ENCODE measurements around the gene CFL2. TPM values are rescaled to one million over a fixed set of nuclear protein-coding genes. Genes with fewer than 3 reads are reported as not detected.
A peak's percentile ranks its signal among the peaks of the same experiment; 100 is the strongest.

The CFL2 gene
- total and polyA plus RNA-seq, 2 of the 13 experiments (the other 11 are each of a cell fraction or from before 2014, with no cell fraction given), result 114 to 158 TPM

DNA sequence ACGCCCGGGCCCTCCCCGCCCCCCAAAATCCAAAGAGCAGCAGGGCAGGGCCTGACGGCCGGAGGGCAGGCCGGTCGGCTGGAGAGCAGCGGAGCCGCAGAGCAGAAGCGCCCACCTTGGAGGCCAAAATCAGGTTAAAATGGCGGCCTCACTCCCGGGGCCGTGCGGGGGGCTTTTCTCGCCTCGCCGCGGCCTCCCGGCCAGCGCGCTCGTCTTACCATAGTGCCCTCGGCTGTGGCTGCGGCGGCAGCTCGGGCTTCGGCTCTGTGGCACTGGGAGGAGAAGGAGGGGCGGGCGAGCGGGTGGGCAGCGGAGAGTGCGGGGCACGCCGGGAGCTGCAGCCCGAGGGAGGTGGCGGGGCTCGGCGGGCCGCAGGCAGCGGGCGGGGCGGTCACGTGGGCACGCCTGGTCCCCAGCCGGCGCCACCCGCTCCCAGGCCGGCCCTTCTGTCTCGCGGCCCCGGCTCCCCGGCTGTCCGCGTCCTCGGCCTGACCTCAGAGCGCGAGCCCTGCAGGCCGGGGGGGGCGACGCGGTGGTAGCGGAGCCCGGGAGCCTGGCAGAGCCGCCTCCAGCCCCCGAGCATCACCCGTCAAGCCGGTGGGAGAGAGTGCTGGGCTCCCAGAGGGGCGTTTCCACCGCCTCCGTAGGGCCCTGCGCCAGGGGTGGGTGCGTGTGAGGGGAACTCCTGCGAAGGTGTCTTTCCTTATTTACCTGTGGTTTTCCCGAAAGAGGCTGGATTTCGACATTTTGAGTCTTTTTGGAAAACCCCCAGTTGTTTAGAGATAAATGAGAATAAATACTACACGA is at the start of gene CFL2 (continued):
- TF ChIP-seq, protein P1, sequence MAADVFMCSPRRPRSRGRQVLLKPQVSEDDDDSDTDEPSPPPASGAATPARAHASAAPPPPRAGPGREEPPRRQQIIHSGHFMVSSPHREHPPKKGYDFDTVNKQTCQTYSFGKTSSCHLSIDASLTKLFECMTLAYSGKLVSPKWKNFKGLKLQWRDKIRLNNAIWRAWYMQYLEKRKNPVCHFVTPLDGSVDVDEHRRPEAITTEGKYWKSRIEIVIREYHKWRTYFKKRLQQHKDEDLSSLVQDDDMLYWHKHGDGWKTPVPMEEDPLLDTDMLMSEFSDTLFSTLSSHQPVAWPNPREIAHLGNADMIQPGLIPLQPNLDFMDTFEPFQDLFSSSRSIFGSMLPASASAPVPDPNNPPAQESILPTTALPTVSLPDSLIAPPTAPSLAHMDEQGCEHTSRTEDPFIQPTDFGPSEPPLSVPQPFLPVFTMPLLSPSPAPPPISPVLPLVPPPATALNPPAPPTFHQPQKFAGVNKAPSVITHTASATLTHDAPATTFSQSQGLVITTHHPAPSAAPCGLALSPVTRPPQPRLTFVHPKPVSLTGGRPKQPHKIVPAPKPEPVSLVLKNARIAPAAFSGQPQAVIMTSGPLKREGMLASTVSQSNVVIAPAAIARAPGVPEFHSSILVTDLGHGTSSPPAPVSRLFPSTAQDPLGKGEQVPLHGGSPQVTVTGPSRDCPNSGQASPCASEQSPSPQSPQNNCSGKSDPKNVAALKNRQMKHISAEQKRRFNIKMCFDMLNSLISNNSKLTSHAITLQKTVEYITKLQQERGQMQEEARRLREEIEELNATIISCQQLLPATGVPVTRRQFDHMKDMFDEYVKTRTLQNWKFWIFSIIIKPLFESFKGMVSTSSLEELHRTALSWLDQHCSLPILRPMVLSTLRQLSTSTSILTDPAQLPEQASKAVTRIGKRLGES (CRISPR knock-in tag; IDR thresholded peaks at IDR 0.05; ENCODE audit: borderline replicate concordance), result peak; percentile 41; the same call in 1 of the 2 replicates
- TF ChIP-seq NR2F1 (CRISPR knock-in tag; IDR thresholded peaks at IDR 0.05) (0 out of 4 replicates have a peak, but pooled peaks of 1 of the 2 experiments have one; percentile 22), NR3C1 (CRISPR knock-in tag; IDR thresholded peaks at IDR 0.05) (peak; percentile 78; the same call in 1 of the 2 replicates), ZBTB38 (CRISPR knock-in tag; IDR thresholded peaks at IDR 0.05) (peak; percentile 99), PHF5A (CRISPR knock-in tag; IDR thresholded peaks at IDR 0.05; ENCODE audit: low read depth, unreplicated experiment) (no peak), NAIF1 (CRISPR knock-in tag; IDR thresholded peaks at IDR 0.05; ENCODE audit: borderline replicate concordance) (0 out of 2 replicates have a peak, but pooled peaks have one; percentile 0), SNAI1 (CRISPR knock-in tag; IDR thresholded peaks at IDR 0.05; ENCODE audit: borderline replicate concordance) (no peak), EP300 (IDR thresholded peaks at IDR 0.05; ENCODE audit: low read depth in 2 of 2, low read length in 2 of 2) (peak in 1 of 2 experiments; percentile 28; a peak in 1 of 4 replicates), EP300 (CRISPR knock-in tag; IDR thresholded peaks at IDR 0.05; ENCODE audit: borderline replicate concordance) (peak; percentile 59), ZMYM3 (CRISPR knock-in tag; IDR thresholded peaks at IDR 0.05) (peak; percentile 50), ZNF619 (CRISPR knock-in tag; IDR thresholded peaks at IDR 0.05) (peak; percentile 84; the same call in 1 of the 2 replicates), KDM1A (CRISPR knock-in tag; IDR thresholded peaks at IDR 0.05) (no peak)
- TF ChIP-seq, protein P2, sequence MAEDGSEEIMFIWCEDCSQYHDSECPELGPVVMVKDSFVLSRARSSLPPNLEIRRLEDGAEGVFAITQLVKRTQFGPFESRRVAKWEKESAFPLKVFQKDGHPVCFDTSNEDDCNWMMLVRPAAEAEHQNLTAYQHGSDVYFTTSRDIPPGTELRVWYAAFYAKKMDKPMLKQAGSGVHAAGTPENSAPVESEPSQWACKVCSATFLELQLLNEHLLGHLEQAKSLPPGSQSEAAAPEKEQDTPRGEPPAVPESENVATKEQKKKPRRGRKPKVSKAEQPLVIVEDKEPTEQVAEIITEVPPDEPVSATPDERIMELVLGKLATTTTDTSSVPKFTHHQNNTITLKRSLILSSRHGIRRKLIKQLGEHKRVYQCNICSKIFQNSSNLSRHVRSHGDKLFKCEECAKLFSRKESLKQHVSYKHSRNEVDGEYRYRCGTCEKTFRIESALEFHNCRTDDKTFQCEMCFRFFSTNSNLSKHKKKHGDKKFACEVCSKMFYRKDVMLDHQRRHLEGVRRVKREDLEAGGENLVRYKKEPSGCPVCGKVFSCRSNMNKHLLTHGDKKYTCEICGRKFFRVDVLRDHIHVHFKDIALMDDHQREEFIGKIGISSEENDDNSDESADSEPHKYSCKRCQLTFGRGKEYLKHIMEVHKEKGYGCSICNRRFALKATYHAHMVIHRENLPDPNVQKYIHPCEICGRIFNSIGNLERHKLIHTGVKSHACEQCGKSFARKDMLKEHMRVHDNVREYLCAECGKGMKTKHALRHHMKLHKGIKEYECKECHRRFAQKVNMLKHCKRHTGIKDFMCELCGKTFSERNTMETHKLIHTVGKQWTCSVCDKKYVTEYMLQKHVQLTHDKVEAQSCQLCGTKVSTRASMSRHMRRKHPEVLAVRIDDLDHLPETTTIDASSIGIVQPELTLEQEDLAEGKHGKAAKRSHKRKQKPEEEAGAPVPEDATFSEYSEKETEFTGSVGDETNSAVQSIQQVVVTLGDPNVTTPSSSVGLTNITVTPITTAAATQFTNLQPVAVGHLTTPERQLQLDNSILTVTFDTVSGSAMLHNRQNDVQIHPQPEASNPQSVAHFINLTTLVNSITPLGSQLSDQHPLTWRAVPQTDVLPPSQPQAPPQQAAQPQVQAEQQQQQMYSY (CRISPR knock-in tag; IDR thresholded peaks at IDR 0.05), result peak; percentile 48; the same call in 1 of the 2 replicates
- TF ChIP-seq, protein P3, sequence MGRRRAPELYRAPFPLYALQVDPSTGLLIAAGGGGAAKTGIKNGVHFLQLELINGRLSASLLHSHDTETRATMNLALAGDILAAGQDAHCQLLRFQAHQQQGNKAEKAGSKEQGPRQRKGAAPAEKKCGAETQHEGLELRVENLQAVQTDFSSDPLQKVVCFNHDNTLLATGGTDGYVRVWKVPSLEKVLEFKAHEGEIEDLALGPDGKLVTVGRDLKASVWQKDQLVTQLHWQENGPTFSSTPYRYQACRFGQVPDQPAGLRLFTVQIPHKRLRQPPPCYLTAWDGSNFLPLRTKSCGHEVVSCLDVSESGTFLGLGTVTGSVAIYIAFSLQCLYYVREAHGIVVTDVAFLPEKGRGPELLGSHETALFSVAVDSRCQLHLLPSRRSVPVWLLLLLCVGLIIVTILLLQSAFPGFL (CRISPR knock-in tag; IDR thresholded peaks at IDR 0.05), result peak; percentile 71; the same call in 1 of the 2 replicates
- TF ChIP-seq, protein P4, sequence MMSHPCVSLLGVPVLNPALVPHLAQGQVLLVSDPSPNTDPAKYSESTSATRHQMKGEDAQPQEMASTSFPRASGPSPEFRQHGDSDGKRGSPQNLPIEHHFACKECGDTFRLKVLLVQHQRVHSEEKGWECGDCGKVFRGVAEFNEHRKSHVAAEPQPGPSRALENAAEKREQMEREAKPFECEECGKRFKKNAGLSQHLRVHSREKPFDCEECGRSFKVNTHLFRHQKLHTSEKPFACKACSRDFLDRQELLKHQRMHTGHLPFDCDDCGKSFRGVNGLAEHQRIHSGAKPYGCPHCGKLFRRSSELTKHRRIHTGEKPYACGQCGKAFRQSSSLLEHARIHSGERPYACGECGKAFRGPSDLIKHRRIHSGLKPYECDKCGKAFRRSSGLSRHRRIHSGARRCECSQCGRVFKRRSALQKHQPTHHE (CRISPR knock-in tag; IDR thresholded peaks at IDR 0.05; ENCODE audit: borderline replicate concordance), result peak; percentile 91
- TF ChIP-seq, protein P5, sequence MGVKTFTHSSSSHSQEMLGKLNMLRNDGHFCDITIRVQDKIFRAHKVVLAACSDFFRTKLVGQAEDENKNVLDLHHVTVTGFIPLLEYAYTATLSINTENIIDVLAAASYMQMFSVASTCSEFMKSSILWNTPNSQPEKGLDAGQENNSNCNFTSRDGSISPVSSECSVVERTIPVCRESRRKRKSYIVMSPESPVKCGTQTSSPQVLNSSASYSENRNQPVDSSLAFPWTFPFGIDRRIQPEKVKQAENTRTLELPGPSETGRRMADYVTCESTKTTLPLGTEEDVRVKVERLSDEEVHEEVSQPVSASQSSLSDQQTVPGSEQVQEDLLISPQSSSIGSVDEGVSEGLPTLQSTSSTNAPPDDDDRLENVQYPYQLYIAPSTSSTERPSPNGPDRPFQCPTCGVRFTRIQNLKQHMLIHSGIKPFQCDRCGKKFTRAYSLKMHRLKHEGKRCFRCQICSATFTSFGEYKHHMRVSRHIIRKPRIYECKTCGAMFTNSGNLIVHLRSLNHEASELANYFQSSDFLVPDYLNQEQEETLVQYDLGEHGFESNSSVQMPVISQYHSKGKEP (CRISPR knock-in tag; IDR thresholded peaks at IDR 0.05), result no peak; the same call in none of the 2 replicates

Measured in HepG2 (cell line).